Measurements from ENCODE around the gene ZNF558. TPM values are rescaled to one million over a fixed set of nuclear protein-coding genes. Genes with fewer than 3 reads are reported as not detected.
A peak's percentile ranks its signal among the peaks of the same experiment; 100 is the strongest.

The ZNF558 gene
- total RNA-seq, 1 experiment from 2014 or later = 28.7 TPM

DNA sequence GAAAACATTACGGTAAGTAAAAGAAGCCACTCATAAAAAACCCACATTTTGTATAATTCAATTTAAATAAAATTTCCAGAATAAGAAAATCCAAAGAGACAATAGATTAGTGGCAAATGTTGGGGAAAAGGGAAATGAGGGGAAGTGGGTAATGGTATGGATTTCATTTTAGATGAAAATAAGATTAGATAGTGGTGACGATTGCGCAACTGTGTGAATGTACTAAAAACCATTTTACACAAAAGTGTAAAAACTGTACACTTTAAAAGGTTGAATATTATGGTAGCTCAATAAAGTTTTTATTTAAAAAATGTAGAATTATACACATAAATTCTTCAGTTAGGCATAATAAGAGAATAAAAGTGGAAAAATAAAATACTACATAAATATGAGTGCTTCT is 3.8 kb upstream of the ZNF558 start:
- no peaks in the 10 kb centered on the region for H3K36me3 ChIP-seq (ENCODE audit: low read depth)
- no peak overlapping the region for H3K27ac ChIP-seq
- no peak overlapping the region for H2AFZ ChIP-seq
- no peak overlapping the region for H3K4me3 ChIP-seq
- ChIA-PET POLR2A (ENCODE audit: unreplicated experiment) (interaction anchor here (0.6 kb wide), 1 partner anchor 101 kb away, joined by 26 read pairs; no protein-coding TSS in a partner anchor), CTCF (no interaction called here)
- no peak overlapping the region for H3K4me2 ChIP-seq
- H3K27me3 ChIP-seq (ENCODE audit: insufficient read depth, low read depth) = no peaks in the 10 kb centered on the region
- H3K79me2 ChIP-seq (ENCODE audit: low read depth) = peaks cover 7% of the 10 kb centered on the region; the same call in 1 of the 2 replicates
- no peaks in the 10 kb centered on the region for H3K9me3 ChIP-seq (ENCODE audit: insufficient read depth, low read depth)
- no peak for TF ChIP-seq EZH2 (IDR thresholded peaks at IDR 0.05; ENCODE audit: low read depth)
- TF ChIP-seq, protein P1, sequence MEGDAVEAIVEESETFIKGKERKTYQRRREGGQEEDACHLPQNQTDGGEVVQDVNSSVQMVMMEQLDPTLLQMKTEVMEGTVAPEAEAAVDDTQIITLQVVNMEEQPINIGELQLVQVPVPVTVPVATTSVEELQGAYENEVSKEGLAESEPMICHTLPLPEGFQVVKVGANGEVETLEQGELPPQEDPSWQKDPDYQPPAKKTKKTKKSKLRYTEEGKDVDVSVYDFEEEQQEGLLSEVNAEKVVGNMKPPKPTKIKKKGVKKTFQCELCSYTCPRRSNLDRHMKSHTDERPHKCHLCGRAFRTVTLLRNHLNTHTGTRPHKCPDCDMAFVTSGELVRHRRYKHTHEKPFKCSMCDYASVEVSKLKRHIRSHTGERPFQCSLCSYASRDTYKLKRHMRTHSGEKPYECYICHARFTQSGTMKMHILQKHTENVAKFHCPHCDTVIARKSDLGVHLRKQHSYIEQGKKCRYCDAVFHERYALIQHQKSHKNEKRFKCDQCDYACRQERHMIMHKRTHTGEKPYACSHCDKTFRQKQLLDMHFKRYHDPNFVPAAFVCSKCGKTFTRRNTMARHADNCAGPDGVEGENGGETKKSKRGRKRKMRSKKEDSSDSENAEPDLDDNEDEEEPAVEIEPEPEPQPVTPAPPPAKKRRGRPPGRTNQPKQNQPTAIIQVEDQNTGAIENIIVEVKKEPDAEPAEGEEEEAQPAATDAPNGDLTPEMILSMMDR (conservative IDR thresholded peaks at IDR 0.05) = no peak
- no peak for DNase-seq
- no peaks in the 10 kb centered on the region for H4K20me1 ChIP-seq (ENCODE audit: insufficient read depth)
- no TSS peak for BruUV-seq (replicated peaks)
- intact Hi-C loops (cut with micrococcal nuclease; ENCODE audit: unreplicated experiment) = loop anchor here (10.0 kb wide), 1 partner anchor 179 kb away; the partner anchor contains the start of gene MUC16
- H3K9me2 ChIP-seq (ENCODE audit: insufficient read depth) = no peaks in the 10 kb centered on the region
- H3F3A ChIP-seq (ENCODE audit: insufficient read depth, low read depth) = peaks cover 12% of the 10 kb centered on the region; the same call in 1 of the 2 replicates
- H3K4me1 ChIP-seq (replicated peaks; ENCODE audit: insufficient read depth) = peaks cover 11% of the 10 kb centered on the region

DNA sequence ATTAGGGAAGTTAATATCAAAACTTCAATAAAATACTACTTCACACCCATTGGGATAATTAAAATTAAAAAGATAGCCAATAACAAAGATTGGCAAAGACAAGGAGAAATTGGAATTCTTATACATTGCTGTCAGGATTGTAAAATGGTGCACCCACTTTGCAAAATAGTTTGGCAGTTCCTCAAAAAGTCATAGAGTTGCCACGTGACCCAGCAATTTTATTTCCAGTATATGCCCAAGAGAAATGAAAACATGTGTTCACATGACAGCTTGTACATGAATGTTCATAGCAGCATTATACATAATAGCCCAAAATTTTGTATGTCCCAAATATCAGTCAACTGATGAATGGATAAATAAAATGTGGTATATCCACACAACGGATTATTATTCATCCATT is 3.3 kb upstream of the ZNF558 start:
- Histone ChIP-seq H3K27me3 (ENCODE audit: insufficient read depth, low read depth) (no peaks in the 10 kb centered on the region), H3K4me3 (no peak overlapping the region), H3K4me1 (replicated peaks; ENCODE audit: insufficient read depth) (peaks cover 13% of the 10 kb centered on the region), H2AFZ (no peak overlapping the region), H3K9me2 (ENCODE audit: insufficient read depth) (no peaks in the 10 kb centered on the region), H3F3A (ENCODE audit: insufficient read depth, low read depth) (peaks cover 12% of the 10 kb centered on the region; the same call in 1 of the 2 replicates), H3K4me2 (no peak overlapping the region), H4K20me1 (ENCODE audit: insufficient read depth) (no peaks in the 10 kb centered on the region), H3K79me2 (ENCODE audit: low read depth) (peaks cover 7% of the 10 kb centered on the region; the same call in 1 of the 2 replicates), H3K36me3 (ENCODE audit: low read depth) (0 out of 2 replicates have a peak, but pooled peaks cover under 1% of the 10 kb centered on the region), H3K27ac (no peak overlapping the region), H3K9me3 (ENCODE audit: insufficient read depth, low read depth) (no peaks in the 10 kb centered on the region)
- no TSS peak for BruUV-seq (replicated peaks)
- TF ChIP-seq, protein P1 (conservative IDR thresholded peaks at IDR 0.05) = no peak
- TF ChIP-seq EZH2 (IDR thresholded peaks at IDR 0.05; ENCODE audit: low read depth) = no peak
- no peak for DNase-seq
- intact Hi-C loops (cut with micrococcal nuclease; ENCODE audit: unreplicated experiment) = loop anchor here (10.0 kb wide), 1 partner anchor 179 kb away; the partner anchor contains the start of gene MUC16
- ChIA-PET CTCF (no interaction called here), POLR2A (ENCODE audit: unreplicated experiment) (interaction anchor here (0.6 kb wide), 1 partner anchor 100 kb away, joined by 26 read pairs; no protein-coding TSS in a partner anchor)

DNA sequence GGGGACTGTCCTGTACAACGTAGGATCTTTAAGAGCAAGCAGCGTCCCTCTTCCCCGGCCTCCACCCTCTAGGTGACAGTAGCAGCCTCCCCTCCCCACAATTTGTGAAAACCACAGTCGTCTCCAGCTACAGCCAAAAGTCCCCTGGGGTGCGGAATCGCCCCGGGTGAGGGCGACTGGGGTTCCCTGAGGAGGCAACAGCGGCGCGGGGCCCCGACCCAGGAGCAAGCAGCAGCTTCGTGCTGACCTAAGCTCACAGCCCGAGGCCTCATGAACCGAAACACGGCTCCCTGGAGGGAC is 322 bp downstream of the ZNF558 start:
- Histone ChIP-seq H3K27me3 (ENCODE audit: insufficient read depth, low read depth) (no peaks in the 10 kb centered on the region), H3K27ac (peak overlapping the region; percentile 91), H3K36me3 (ENCODE audit: low read depth) (peaks cover 11% of the 10 kb centered on the region; the same call in 1 of the 2 replicates), H4K20me1 (ENCODE audit: insufficient read depth) (no peaks in the 10 kb centered on the region), H3K9me3 (ENCODE audit: insufficient read depth, low read depth) (no peaks in the 10 kb centered on the region), H3K4me3 (peak overlapping the region; percentile 87), H2AFZ (peak overlapping the region; percentile 96), H3F3A (ENCODE audit: insufficient read depth, low read depth) (peaks cover 12% of the 10 kb centered on the region; the same call in 1 of the 2 replicates), H3K79me2 (ENCODE audit: low read depth) (peaks cover 7% of the 10 kb centered on the region; the same call in 1 of the 2 replicates), H3K4me1 (replicated peaks; ENCODE audit: insufficient read depth) (peaks cover 13% of the 10 kb centered on the region), H3K4me2 (peak overlapping the region; percentile 84), H3K9me2 (ENCODE audit: insufficient read depth) (no peaks in the 10 kb centered on the region)
- DNase-seq = no peak
- no TSS peak for BruUV-seq (replicated peaks)
- ChIA-PET POLR2A (ENCODE audit: unreplicated experiment) (no interaction called here), CTCF (no interaction called here)
- TF ChIP-seq EZH2 (IDR thresholded peaks at IDR 0.05; ENCODE audit: low read depth) = no peak
- TF ChIP-seq, protein P1 (conservative IDR thresholded peaks at IDR 0.05) = no peak
- intact Hi-C loops (cut with micrococcal nuclease; ENCODE audit: unreplicated experiment) = loop anchor here (5.0 to 10.0 kb wide), 2 partner anchors 183 to 246 kb away; partner anchors contain the start of gene MUC16

All from PC-9 (cell line).